ENCODE data around the gene KCNQ1. TPM values are rescaled to one million over a fixed set of nuclear protein-coding genes. Genes with fewer than 3 reads are reported as not detected.

KCNQ1 gene
- polyA plus RNA-seq, 1 donor (not counting 4 experiments of a cell fraction or from before 2014, with no cell fraction given) = not detected

GRCh38 chr11:2690596-2691354, 246.0 kb downstream of the KCNQ1 start:
- Histone ChIP-seq H3K36me3 (ENCODE audit: control insufficient read depth in 2 of 2, extremely low read depth in 1 of 2, insufficient read depth in 2 of 2, low read length in 2 of 2) (no peaks in the 10 kb centered on the region), H3K9me1 (ENCODE audit: control insufficient read depth, extremely low read depth, insufficient read depth, low read length) (no peaks in the 10 kb centered on the region), H4K20me1 (ENCODE audit: control insufficient read depth, extremely low read depth, insufficient read depth, low read length) (no peaks in the 10 kb centered on the region), H3K9ac (ENCODE audit: control insufficient read depth, extremely low read depth, insufficient read depth, low read length) (no peak overlapping the region), H3K79me2 (ENCODE audit: control insufficient read depth, insufficient read depth, low read length) (peaks cover 10% of the 10 kb centered on the region), H3K9me3 (ENCODE audit: control insufficient read depth, low read depth, low read length) (no peaks in the 10 kb centered on the region), H3K4me2 (ENCODE audit: control insufficient read depth, extremely low read depth, insufficient read depth, low read depth, low read length) (no peak overlapping the region), H3K27ac (ENCODE audit: control insufficient read depth, insufficient read depth, low read length) (no peak overlapping the region), H3K4me3 (ENCODE audit: control insufficient read depth in 2 of 3, extremely low read depth in 1 of 3, insufficient read depth in 2 of 3, low read depth in 1 of 3, low read length in 3 of 3) (no peak overlapping the region), H3K4me1 (ENCODE audit: control insufficient read depth, extremely low read depth, insufficient read depth, low read length) (no peaks in the 10 kb centered on the region), H2AFZ (ENCODE audit: control insufficient read depth, low read length) (no peak overlapping the region), H3K27me3 (ENCODE audit: control insufficient read depth, extremely low read depth, insufficient read depth, low read length) (no peaks in the 10 kb centered on the region)
- no peak for FAIRE-seq
- no peak for TF ChIP-seq CTCF (optimal IDR thresholded peaks at IDR 0.05 in 1 of 3, IDR thresholded peaks at IDR 0.05 in 1 of 3, conservative IDR thresholded peaks at IDR 0.05 in 1 of 3; ENCODE audit: extremely low read depth in 1 of 3, insufficient read depth in 2 of 3, low read length in 3 of 3)
- TF ChIP-seq EZH2 (IDR thresholded peaks at IDR 0.05; ENCODE audit: low read length) = no peak
- DNase-seq (ENCODE audit: low read depth, low spot score) = no peak
- dilution Hi-C loops (cut with MboI; ENCODE audit: extremely low pct_ligation_motif_present, low sequenced_read_pairs) = no loop called here

GRCh38 chr11:2691355-2691761, 246.6 kb downstream of the KCNQ1 start:
- H3K4me3 ChIP-seq (ENCODE audit: control insufficient read depth in 2 of 3, extremely low read depth in 1 of 3, insufficient read depth in 2 of 3, low read depth in 1 of 3, low read length in 3 of 3) = no peak overlapping the region
- TF ChIP-seq EZH2 (IDR thresholded peaks at IDR 0.05; ENCODE audit: low read length) = no peak
- no peak for TF ChIP-seq CTCF (optimal IDR thresholded peaks at IDR 0.05 in 1 of 3, IDR thresholded peaks at IDR 0.05 in 1 of 3, conservative IDR thresholded peaks at IDR 0.05 in 1 of 3; ENCODE audit: extremely low read depth in 1 of 3, insufficient read depth in 2 of 3, low read length in 3 of 3)
- no peak overlapping the region for H2AFZ ChIP-seq (ENCODE audit: control insufficient read depth, low read length)
- no peak overlapping the region for H3K27ac ChIP-seq (ENCODE audit: control insufficient read depth, insufficient read depth, low read length)
- no peaks in the 10 kb centered on the region for H3K9me3 ChIP-seq (ENCODE audit: control insufficient read depth, low read depth, low read length)
- DNase-seq (ENCODE audit: low read depth, low spot score) (no peak), FAIRE-seq (no peak)
- H3K9me1 ChIP-seq (ENCODE audit: control insufficient read depth, extremely low read depth, insufficient read depth, low read length) = no peaks in the 10 kb centered on the region
- peaks cover 13% of the 10 kb centered on the region for H3K79me2 ChIP-seq (ENCODE audit: control insufficient read depth, insufficient read depth, low read length)
- H3K36me3 ChIP-seq (ENCODE audit: control insufficient read depth in 2 of 2, extremely low read depth in 1 of 2, insufficient read depth in 2 of 2, low read length in 2 of 2) = no peaks in the 10 kb centered on the region
- dilution Hi-C loops (cut with MboI; ENCODE audit: extremely low pct_ligation_motif_present, low sequenced_read_pairs) = no loop called here
- H3K4me1 ChIP-seq (ENCODE audit: control insufficient read depth, extremely low read depth, insufficient read depth, low read length) = no peaks in the 10 kb centered on the region
- H4K20me1 ChIP-seq (ENCODE audit: control insufficient read depth, extremely low read depth, insufficient read depth, low read length) = no peaks in the 10 kb centered on the region
- H3K27me3 ChIP-seq (ENCODE audit: control insufficient read depth, extremely low read depth, insufficient read depth, low read length) = no peaks in the 10 kb centered on the region
- no peak overlapping the region for H3K9ac ChIP-seq (ENCODE audit: control insufficient read depth, extremely low read depth, insufficient read depth, low read length)
- H3K4me2 ChIP-seq (ENCODE audit: control insufficient read depth, extremely low read depth, insufficient read depth, low read depth, low read length) = no peak overlapping the region

Measured in keratinocyte (primary cell).